IMR-90 (cell line): Measurements from ENCODE around the gene TEAD2. TPM values are rescaled to one million over a fixed set of nuclear protein-coding genes. Genes with fewer than 3 reads are reported as not detected.

Experiments used
- ATAC-seq: fragments of 200-7000 bp; cut with Tn5 transposase; 2 replicates; pipeline ENCODE4 v1.9.1; 2020; ENCODE audit warnings: low read depth, mild to moderate bottlenecking, moderate library complexity
- BruUV-seq: library from RNA; stranded (reverse); fragments of 400-500 nt; replicated peaks from 2 replicates; lab custom pipeline; 2021; lab: Mats Ljungman, UMichigan
- CTCF ChIA-PET: fragments of 300-600 bp; formaldehyde crosslinking; extraction: SDS; loops from one replicate; lab custom pipeline; 2021; ENCODE audit warnings: antibody characterized with exemption; lab: Yijun Ruan, JAX
- POLR2A ChIA-PET: fragments of 300-600 bp; sonication (Branson Sonifier 250); formaldehyde crosslinking; loops from one replicate; lab custom pipeline; 2022; ENCODE audit warnings: antibody characterized with exemption; ENCODE audit not compliant: unreplicated experiment; lab: Charles Lee
- DNase-seq: peaks from one replicate; pipeline ENCODE4 v3.0.0; 2013
- H2AFZ ChIP-seq: replicated peaks from 2 replicates; pipeline ENCODE3; 2013; ENCODE audit warnings: low read length, mild to moderate bottlenecking; ENCODE audit not compliant: poor library complexity
- H2AK5ac ChIP-seq: 2 replicates; pipeline ENCODE4 v1.6.1; 2013; ENCODE audit warnings: low read depth, low read length, inconsistent platforms
- H2AK9ac ChIP-seq: replicated peaks from 2 replicates; pipeline ENCODE3; 2013; ENCODE audit warnings: mild to moderate bottlenecking, low read depth, low read length, moderate library complexity; ENCODE audit not compliant: poor library complexity
- H2BK120ac ChIP-seq: 2 replicates; pipeline ENCODE4 v1.6.1; 2013; ENCODE audit warnings: low read depth, low read length, inconsistent platforms
- H2BK15ac ChIP-seq: 3 replicates; pipeline ENCODE4 v1.6.1; 2013; ENCODE audit warnings: low read depth, low read length, inconsistent platforms
- H2BK20ac ChIP-seq: 2 replicates; pipeline ENCODE4 v1.6.1; 2013; ENCODE audit warnings: low read depth, mild to moderate bottlenecking, inconsistent platforms, low read length, moderate library complexity
- H2BK5ac ChIP-seq: 2 replicates; pipeline ENCODE4 v1.6.1; 2013; ENCODE audit warnings: mild to moderate bottlenecking, low read depth, low read length, inconsistent platforms; ENCODE audit not compliant: poor library complexity, severe bottlenecking
- H3K14ac ChIP-seq: replicated peaks from 2 replicates; pipeline ENCODE4 v1.6.1; 2013; ENCODE audit warnings: low read depth, low read length, inconsistent platforms
- H3K18ac ChIP-seq: 2 replicates; pipeline ENCODE4 v1.6.1; 2013; ENCODE audit warnings: low read depth, low read length, control low read depth
- H3K23ac ChIP-seq: 2 replicates; pipeline ENCODE4 v1.6.1; 2013; ENCODE audit warnings: low read depth, low read length, inconsistent platforms
- H3K27ac ChIP-seq: 2 replicates; pipeline ENCODE4 v1.5.1; 2013; ENCODE audit warnings: mild to moderate bottlenecking, control low read depth, low read length; ENCODE audit not compliant: insufficient read depth
- H3K27me3 ChIP-seq: 2 replicates; pipeline ENCODE4 v1.6.1; 2013; ENCODE audit warnings: low read length; ENCODE audit not compliant: control insufficient read depth, insufficient read depth
- H3K36me3 ChIP-seq: 2 replicates; pipeline ENCODE4 v1.6.1; 2013; ENCODE audit warnings: low read length, mixed read lengths; ENCODE audit not compliant: control insufficient read depth, insufficient read depth
- H3K4ac ChIP-seq: 2 replicates; pipeline ENCODE4 v1.6.1; 2013; ENCODE audit warnings: low read depth, low read length, inconsistent platforms
- H3K4me1 ChIP-seq: 2 replicates; pipeline ENCODE4 v1.6.1; 2013; ENCODE audit warnings: low read length, mixed read lengths; ENCODE audit not compliant: control insufficient read depth, insufficient read depth
- H3K4me2 ChIP-seq: 2 replicates; pipeline ENCODE4 v1.6.1; 2013; ENCODE audit warnings: low read depth, mild to moderate bottlenecking, control low read depth, low read length, moderate library complexity
- H3K4me3 ChIP-seq: 2 replicates; pipeline ENCODE4 v1.5.1; 2013; ENCODE audit warnings: low read depth, mild to moderate bottlenecking, control low read depth, low read length, moderate library complexity; ENCODE audit not compliant: insufficient read depth
- H3K56ac ChIP-seq: 2 replicates; pipeline ENCODE4 v1.6.1; 2013; ENCODE audit warnings: low read length, inconsistent platforms; ENCODE audit not compliant: insufficient read depth; ENCODE audit errors: extremely low read depth
- H3K79me1 ChIP-seq, 2 experiments: 2 replicates each; pipeline ENCODE4 v1.6.1; 2013; ENCODE audit warnings: low read length in 2 of 2, inconsistent platforms in 1 of 2, low read depth in 1 of 2
- H3K9ac ChIP-seq: 2 replicates; pipeline ENCODE4 v1.6.1; 2013; ENCODE audit warnings: low read depth, low read length, control low read depth
- H3K9me1 ChIP-seq: 2 replicates; pipeline ENCODE4 v1.6.1; 2013; ENCODE audit warnings: low read length, inconsistent platforms; ENCODE audit not compliant: insufficient read depth
- H3K9me3 ChIP-seq: 2 replicates; pipeline ENCODE4 v1.6.1; 2013; ENCODE audit warnings: low read length; ENCODE audit not compliant: control insufficient read depth, insufficient read depth
- H4K20me1 ChIP-seq: 2 replicates; pipeline ENCODE4 v1.6.1; 2013; ENCODE audit warnings: low read length, inconsistent platforms; ENCODE audit not compliant: insufficient read depth
- H4K5ac ChIP-seq: 2 replicates; pipeline ENCODE4 v1.6.1; 2013; ENCODE audit warnings: mild to moderate bottlenecking, low read depth, low read length, control low read depth
- H4K8ac ChIP-seq, 2 experiments: 2 replicates each; pipeline ENCODE4 v1.6.1; 2013; ENCODE audit warnings: low read depth in 2 of 2, low read length in 2 of 2, control low read depth in 1 of 2, inconsistent platforms in 1 of 2
- H4K91ac ChIP-seq: 2 replicates; pipeline ENCODE4 v1.6.1; 2013; ENCODE audit warnings: low read depth, low read length, inconsistent platforms; ENCODE audit not compliant: insufficient read depth
- BHLHE40 ChIP-seq: fragments of 150-350 bp; IDR thresholded peaks from 2 replicates; pipeline ENCODE4 v1.6.1; 2016; ENCODE audit warnings: mild to moderate bottlenecking, low read depth, low read length
- CEBPB ChIP-seq: IDR thresholded peaks from 2 replicates; pipeline ENCODE4 v1.6.1; 2012; ENCODE audit warnings: low read depth, low read length, improper control_type of control experiment
- CHD1 ChIP-seq: IDR thresholded peaks from 2 replicates; pipeline ENCODE4 v1.6.1; 2012; ENCODE audit warnings: low read depth, low read length, improper control_type of control experiment
- CTCF ChIP-seq: conservative IDR thresholded peaks from 2 replicates; pipeline ENCODE4 v1.5.1; 2012; ENCODE audit warnings: mild to moderate bottlenecking, low read depth, low read length, improper control_type of control experiment
- ELK1 ChIP-seq: fragments of 150-350 bp; IDR thresholded peaks from 2 replicates; pipeline ENCODE4 v1.6.1; 2016; ENCODE audit warnings: low read depth, mild to moderate bottlenecking, low read length, moderate library complexity, borderline replicate concordance
- FOS ChIP-seq: fragments of 150-350 bp; IDR thresholded peaks from 2 replicates; pipeline ENCODE4 v1.6.1; 2016; ENCODE audit warnings: low read depth, low read length
- MAFK ChIP-seq: IDR thresholded peaks from 2 replicates; pipeline ENCODE4 v1.6.1; 2012; ENCODE audit warnings: low read depth, low read length, improper control_type of control experiment
- MAZ ChIP-seq: IDR thresholded peaks from 2 replicates; pipeline ENCODE4 v1.6.1; 2012; ENCODE audit warnings: low read depth, mild to moderate bottlenecking, low read length, improper control_type of control experiment, moderate library complexity, borderline replicate concordance
- MXI1 ChIP-seq: IDR thresholded peaks from 2 replicates; pipeline ENCODE4 v1.6.1; 2012; ENCODE audit warnings: low read depth, mild to moderate bottlenecking, low read length, moderate library complexity, borderline replicate concordance
- NFE2L2 ChIP-seq: fragments of 150-350 bp; IDR thresholded peaks from 2 replicates; pipeline ENCODE4 v1.6.1; 2016; ENCODE audit warnings: low read depth, mild to moderate bottlenecking, low read length
- POLR2A ChIP-seq: IDR thresholded peaks from 2 replicates; pipeline ENCODE4 v1.6.1; 2012; ENCODE audit warnings: mild to moderate bottlenecking, low read depth, low read length
- RCOR1 ChIP-seq: IDR thresholded peaks from 2 replicates; pipeline ENCODE4 v1.6.1; 2012; ENCODE audit warnings: mild to moderate bottlenecking, low read length, improper control_type of control experiment; ENCODE audit not compliant: insufficient replicate concordance
- RFX5 ChIP-seq: IDR thresholded peaks from 2 replicates; pipeline ENCODE4 v1.8.0; 2012; ENCODE audit warnings: low read depth, mild to moderate bottlenecking, low read length, moderate library complexity
- USF2 ChIP-seq: fragments of 150-350 bp; IDR thresholded peaks from 2 replicates; pipeline ENCODE4 v1.6.1; 2017; ENCODE audit warnings: mild to moderate bottlenecking, antibody characterized with exemption, low read length, low read depth
- WGBS, 2 experiments: methylation state at CpG; one replicate each; pipeline versions ENCODE4 v1.1.5 to v1.1.7; 2013; ENCODE audit warnings: missing lambda C conversion rate in 2 of 2; ENCODE audit not compliant: insufficient read length in 1 of 2; ENCODE audit errors: extremely low coverage in 2 of 2; 5-methylcytosine and 5-hydroxymethylcytosine counted together
- dilution Hi-C: fragments of 300-500 bp; cut with HindIII; formaldehyde crosslinking; loops from one replicate; pipeline ENCODE4 v1.14.3; 2018; ENCODE audit warnings: low sequenced_read_pairs; ENCODE audit not compliant: unreplicated experiment
- in situ Hi-C: fragments of 300-500 bp; cut with MboI; formaldehyde crosslinking; loops from 3 replicates; pipeline ENCODE4 v1.14.3; 2019; ENCODE audit warnings: low sequenced_read_pairs, inconsistent platforms, mixed read lengths
- intact Hi-C: fragments of 100-400 bp; cut with micrococcal nuclease; formaldehyde crosslinking; loops from 2 replicates; pipeline ENCODE4 v1.10.0; 2022
- polyA plus RNA-seq, 3 experiments: library from polyadenylated mRNA; depleted of rRNA; stranded (reverse); fragments of >200 nt; gene quantifications; 2 replicates each; pipeline ENCODE4 v1.2.3, GENCODE V29; 2012; ENCODE audit warnings: low replicate concordance in 1 of 3
- total RNA-seq: library from RNA; depleted of rRNA; stranded (reverse); fragments of >200 nt; gene quantifications from 2 replicates; pipeline ENCODE4 v1.2.3, GENCODE V29; 2012

TEAD2 gene
- total and polyA plus RNA-seq, 2 of the 4 experiments (the other 2 are of a cell fraction), result 30.8 to 33.6 TPM

- no peak overlapping the region for H3K18ac ChIP-seq
- no peak overlapping the region for H4K91ac ChIP-seq
- H3K14ac ChIP-seq, result no peak overlapping the region
- peaks cover 34% of the 10 kb centered on the region for H3K27me3 ChIP-seq
- no peak overlapping the region for H2BK20ac ChIP-seq
- H3K79me1 ChIP-seq, result no peaks in the 10 kb centered on the region
- no peak overlapping the region for H2BK120ac ChIP-seq
- WGBS, 2 experiments, result no CpG with 5 or more reads among the region's 7 CpGs
- H3K4me2 ChIP-seq, result no peak overlapping the region
- in situ Hi-C loops (no loop called here), intact Hi-C loops (no loop called here), dilution Hi-C loops (no loop called here)
- POLR2A ChIA-PET, result no interaction called here
- no peak overlapping the region for H2BK15ac ChIP-seq
- no peak for TF ChIP-seq FOS
- TF ChIP-seq MAFK, result no peak
- no peak for TF ChIP-seq RCOR1
- no peak for TF ChIP-seq USF2
- no peak for TF ChIP-seq POLR2A
- TF ChIP-seq BHLHE40, result no peak
- no peak for TF ChIP-seq MAZ
- no peak for TF ChIP-seq ELK1
- TF ChIP-seq CEBPB, result no peak
- TF ChIP-seq NFE2L2, result no peak
- no peak for TF ChIP-seq MXI1
- TF ChIP-seq CHD1, result no peak
- TF ChIP-seq CTCF, result no peak
- no peak for TF ChIP-seq RFX5
- H2AK5ac ChIP-seq, result no peak overlapping the region
- peak overlapping the region; percentile 23 for H2AFZ ChIP-seq
- no peak overlapping the region for H4K5ac ChIP-seq
- H4K8ac ChIP-seq, result no peak overlapping the region
- ATAC-seq, result no peak
- no peaks in the 10 kb centered on the region for H3K9me1 ChIP-seq
- H3K23ac ChIP-seq, result no peak overlapping the region
- peak overlapping the region; percentile 9 for H2AK9ac ChIP-seq
- no peak overlapping the region for H3K4ac ChIP-seq
- H3K56ac ChIP-seq, result no peak overlapping the region
- BruUV-seq, result no TSS peak
- H3K36me3 ChIP-seq, result no peaks in the 10 kb centered on the region
- no peak overlapping the region for H2BK5ac ChIP-seq
- CTCF ChIA-PET, result no interaction called here
- no peak overlapping the region for H3K4me3 ChIP-seq
- H3K9ac ChIP-seq, result no peak overlapping the region
- H4K20me1 ChIP-seq, result no peaks in the 10 kb centered on the region
- peaks cover 6% of the 10 kb centered on the region; the same call in 1 of the 2 replicates for H3K4me1 ChIP-seq
- no peak overlapping the region for H3K27ac ChIP-seq
- no peak for DNase-seq
- H3K9me3 ChIP-seq, result no peaks in the 10 kb centered on the region
Observed at GRCh38 chr19:49407079-49407478, 44.9 kb upstream of the TEAD2 start.
